Epidermal melanocyte (primary cell): ENCODE results near the gene TTC33.
"Not testable (repeated sequence)": the region's sequence is repeated elsewhere in the genome, so short reads cannot be mapped to it uniquely, and the experiment has no call there.

Experiments
- DNase-seq: peaks from one replicate; pipeline ENCODE4 v3.0.0; 2011; ENCODE audit warnings: low spot score; ENCODE audit not compliant: insufficient read length

TTC33 gene

GRCh38 chr5:40572391-40572790 is 183.4 kb downstream of the TTC33 start:
- no peak for DNase-seq

- DNase-seq = no peak
These were observed 184.0 kb downstream of the TTC33 start for GRCh38 chr5:40571729-40572128.

GRCh38 chr5:40570408-40571129 is 185.2 kb downstream of the TTC33 start:
- DNase-seq = no peak

GRCh38 chr5:40569546-40570270 is 186.1 kb downstream of the TTC33 start:
- no peak for DNase-seq

GRCh38 chr5:40568548-40568947 is 187.2 kb downstream of the TTC33 start:
- no peak for DNase-seq

GRCh38 chr5:40563173-40563572 is 192.6 kb downstream of the TTC33 start:
- not testable (repeated sequence) for DNase-seq

- no peak for DNase-seq
These were observed 195.2 kb downstream of the TTC33 start for GRCh38 chr5:40560474-40561110.

- DNase-seq = no peak
These were observed 196.5 kb downstream of the TTC33 start for GRCh38 chr5:40559306-40559705.

- no peak for DNase-seq
These were observed 198.3 kb downstream of the TTC33 start for GRCh38 chr5:40557501-40557900.

- no peak for DNase-seq
These were observed 198.9 kb downstream of the TTC33 start for GRCh38 chr5:40556811-40557210.

- DNase-seq = no peak
These were observed 199.9 kb downstream of the TTC33 start for GRCh38 chr5:40555886-40556285.

- DNase-seq = no peak
These were observed 200.9 kb downstream of the TTC33 start for GRCh38 chr5:40554813-40555212.

- DNase-seq = no peak
These were observed 201.7 kb downstream of the TTC33 start for GRCh38 chr5:40554054-40554453.

GRCh38 chr5:40552981-40553380 is 202.8 kb downstream of the TTC33 start:
- DNase-seq = no peak

GRCh38 chr5:40551496-40552491 is 204.0 kb downstream of the TTC33 start:
- peak; percentile 54 for DNase-seq

GRCh38 chr5:40550481-40550880 is 205.3 kb downstream of the TTC33 start:
- no peak for DNase-seq

- DNase-seq = no peak
These were observed 206.1 kb downstream of the TTC33 start for GRCh38 chr5:40549616-40550015.

- DNase-seq = no peak
These were observed 207.7 kb downstream of the TTC33 start for GRCh38 chr5:40547994-40548575.

- DNase-seq = no peak
These were observed 208.2 kb downstream of the TTC33 start for GRCh38 chr5:40547557-40547956.

- DNase-seq = no peak
These were observed 215.5 kb downstream of the TTC33 start for GRCh38 chr5:40540301-40540700.

- no peak for DNase-seq
These were observed 231.1 kb downstream of the TTC33 start for GRCh38 chr5:40524677-40525076.
